GM21786 (cell line): ENCODE data around the gene GLI3.

ENCODE experiments used
- ATAC-seq: cut with Tn5 transposase; IDR thresholded peaks from one replicate; pipeline ENCODE4 v1.9.1; 2021; ENCODE audit not compliant: unreplicated experiment

The GLI3 gene

DNA sequence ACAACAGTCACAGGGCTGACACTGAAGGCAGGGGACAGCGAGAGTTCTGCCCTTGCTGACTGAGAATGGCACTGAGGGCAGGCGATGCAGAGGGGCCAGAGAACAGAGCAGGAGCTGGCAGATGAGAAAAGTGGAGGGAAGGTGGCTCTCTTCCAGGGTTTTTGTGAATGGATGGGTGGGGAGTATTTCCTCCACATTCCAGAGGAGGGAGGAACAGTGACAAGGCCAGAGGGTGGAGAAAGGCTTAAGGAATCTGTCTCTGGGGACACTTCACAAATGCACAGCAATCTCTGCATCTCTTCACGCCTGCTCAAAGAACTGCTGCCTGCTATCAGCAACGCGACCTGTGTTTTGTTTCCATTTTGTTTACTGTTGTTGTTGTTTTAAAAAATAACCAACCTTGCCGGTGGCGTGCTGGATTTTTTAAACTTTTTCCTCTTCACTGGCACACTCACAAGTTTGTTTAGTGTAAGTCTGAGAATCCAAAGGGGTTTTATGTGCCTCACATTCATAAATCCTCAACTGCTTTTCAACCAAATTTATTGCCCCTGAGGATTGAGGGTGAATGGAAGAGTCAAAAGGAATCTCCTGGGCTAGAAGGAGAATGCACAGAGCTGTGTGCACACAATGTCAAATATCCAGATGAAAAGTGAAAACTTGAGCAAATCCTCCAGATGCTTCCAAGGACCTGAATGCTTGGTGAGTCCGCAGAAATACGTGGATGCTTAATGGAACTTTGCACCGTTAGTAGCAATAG is 129.3 kb downstream of the GLI3 start:
- no peak for ATAC-seq

DNA sequence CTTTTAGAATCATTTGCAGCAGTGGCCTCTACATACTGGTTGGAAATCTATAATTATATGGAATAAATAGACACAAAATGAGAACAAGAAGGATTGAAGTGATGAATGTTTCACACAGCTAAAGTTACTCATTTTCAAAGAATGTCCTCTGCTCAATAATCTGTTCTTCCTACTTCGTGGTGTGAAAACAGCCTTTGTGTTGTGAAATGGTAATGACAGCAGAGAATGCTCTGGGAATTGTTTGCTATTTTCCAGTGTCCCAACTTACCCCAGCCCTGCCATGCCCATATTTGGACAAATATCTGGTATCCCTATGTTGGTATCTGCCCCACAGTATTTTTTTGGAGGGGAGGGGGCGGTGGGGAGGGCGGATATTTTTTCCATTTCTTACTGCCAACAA is 130.4 kb downstream of the GLI3 start:
- no peak for ATAC-seq

DNA sequence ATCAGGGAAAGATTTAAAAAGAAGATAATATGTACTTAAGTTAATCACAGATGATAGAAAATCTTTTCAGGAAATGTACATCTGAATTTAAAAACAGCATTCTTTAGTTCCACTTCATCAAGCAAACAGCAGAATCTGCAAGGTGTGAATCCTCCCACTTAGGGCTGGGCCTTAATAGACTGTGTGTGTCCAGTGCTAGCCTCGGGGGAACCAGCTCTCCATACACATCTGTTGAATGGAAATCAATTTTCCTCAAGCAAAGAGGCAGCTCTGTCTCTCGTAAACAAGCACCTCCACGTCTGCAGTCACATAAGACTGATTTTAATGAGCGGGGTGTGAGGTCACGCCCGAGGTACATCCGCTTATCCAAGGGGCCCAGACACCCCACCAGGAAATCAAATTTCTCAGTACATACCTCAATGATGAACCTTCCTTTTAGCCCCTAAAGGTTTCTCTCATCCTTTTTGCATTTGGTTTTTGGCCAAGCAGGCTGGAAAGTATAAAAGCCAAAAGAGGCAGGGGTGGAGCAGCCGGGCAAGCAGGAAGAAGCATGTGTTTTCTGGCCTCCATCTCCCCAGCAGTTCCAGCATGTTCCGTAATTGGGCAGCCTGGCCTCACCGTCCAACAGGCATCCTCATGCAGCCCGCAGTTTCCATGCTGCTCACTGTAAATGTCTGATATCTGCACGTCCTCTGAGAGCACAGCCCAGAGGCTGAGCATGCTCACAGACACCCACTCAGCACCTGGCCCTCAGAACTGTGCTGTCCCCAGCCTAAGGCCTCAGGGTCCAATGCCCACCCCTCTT is 131.3 kb downstream of the GLI3 start:
- no peak for ATAC-seq

DNA sequence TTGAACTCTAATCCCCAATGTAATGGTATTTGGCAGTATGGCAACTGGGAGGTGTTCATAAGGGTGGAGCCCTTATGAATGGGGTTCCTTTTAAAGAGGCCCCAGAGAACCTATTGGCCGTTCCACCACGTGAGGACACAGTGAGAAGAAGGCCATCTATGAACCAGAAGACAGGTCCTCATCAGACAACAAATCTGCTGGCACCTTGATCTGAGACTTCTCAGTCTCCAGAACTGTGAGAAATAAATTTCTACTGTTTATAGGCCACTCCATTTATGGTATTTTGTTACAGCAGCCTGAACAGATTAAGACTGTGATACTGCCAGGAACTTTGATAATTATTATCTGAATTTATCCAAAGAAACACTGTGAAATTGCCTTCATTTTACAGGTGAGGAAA is 132.3 kb downstream of the GLI3 start:
- ATAC-seq = no peak

GRCh38 chr7:42104231-42104630 is 132.8 kb downstream of the GLI3 start:
- ATAC-seq = no peak

DNA sequence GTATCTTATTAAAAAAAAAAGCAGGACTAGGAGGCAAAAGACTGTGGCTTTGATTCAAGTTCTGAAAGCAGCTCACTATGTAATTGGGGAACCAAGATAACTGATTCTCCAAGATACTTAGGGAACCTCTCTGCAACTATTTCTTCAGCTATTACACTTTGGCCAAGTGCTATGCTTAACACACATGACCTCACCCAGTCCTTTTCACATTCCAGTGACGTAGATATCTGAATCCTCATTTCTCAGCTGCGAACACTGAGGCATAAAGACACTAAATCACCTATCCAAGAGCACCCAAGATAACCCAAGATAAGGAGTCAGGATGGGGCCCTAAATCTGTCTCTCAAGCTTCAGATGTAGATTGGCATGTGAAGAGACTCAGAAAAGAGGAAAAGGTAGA is 133.6 kb downstream of the GLI3 start:
- no peak for ATAC-seq

- ATAC-seq = no peak
Observed at GRCh38 chr7:42103020-42103419, 134.0 kb downstream of the GLI3 start.

- no peak for ATAC-seq
Observed at GRCh38 chr7:42102301-42102700, 134.7 kb downstream of the GLI3 start.

DNA sequence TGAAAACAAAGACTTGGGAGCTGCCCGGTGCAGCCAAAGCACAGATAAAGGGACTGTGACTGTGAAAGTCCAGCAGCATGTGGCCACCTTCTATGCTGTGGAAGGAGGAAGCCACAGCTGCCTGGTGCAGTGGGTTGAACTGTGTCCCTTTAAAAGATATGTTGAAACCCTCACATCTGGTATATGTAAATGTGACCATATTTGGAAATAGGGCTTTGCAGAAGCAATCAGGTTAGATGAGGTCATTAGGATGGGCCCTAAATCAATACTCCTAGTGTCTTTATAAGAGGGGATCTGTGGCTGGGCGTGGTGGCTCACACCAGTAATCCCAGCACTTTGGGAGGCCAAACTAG is 136.9 kb downstream of the GLI3 start:
- no peak for ATAC-seq

- ATAC-seq = no peak
Observed at GRCh38 chr7:42099470-42100155, 137.4 kb downstream of the GLI3 start.

DNA sequence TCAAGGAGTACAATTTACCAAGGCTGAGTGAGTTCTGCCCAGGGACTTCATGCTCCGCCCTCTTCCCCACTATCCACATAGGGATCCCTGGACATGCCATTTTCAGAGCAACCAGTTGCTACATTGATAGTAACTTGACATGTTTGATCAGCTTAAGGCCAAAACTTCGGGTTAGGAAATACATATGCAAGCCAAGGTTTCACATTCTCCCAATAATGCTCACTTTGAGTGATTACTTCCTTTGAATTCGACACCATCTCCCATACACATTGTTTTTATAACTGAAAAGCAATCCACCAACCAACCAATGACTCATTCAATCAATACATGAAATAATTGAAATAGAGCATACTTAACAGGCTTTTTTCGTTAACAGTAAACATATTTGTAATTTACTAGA is 137.9 kb downstream of the GLI3 start:
- ATAC-seq = no peak

DNA sequence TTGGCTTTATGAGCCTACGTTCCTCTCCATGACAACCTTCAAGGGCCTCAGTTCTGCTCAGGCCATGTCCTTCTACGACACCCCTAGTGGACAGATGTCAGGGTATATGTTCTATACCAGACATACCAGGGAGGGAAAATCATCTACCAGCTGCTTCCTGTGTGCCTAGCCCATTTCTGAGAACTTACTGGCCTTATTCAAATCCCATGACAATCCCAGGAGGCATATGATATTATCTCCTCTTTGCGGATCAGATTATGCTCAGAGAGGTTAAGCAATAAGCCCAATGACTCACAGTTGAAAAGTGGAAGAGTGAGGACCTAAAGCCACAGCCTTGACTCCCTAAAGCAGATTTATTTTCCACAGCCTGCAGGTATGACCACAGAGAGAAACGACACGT is 139.3 kb downstream of the GLI3 start:
- no peak for ATAC-seq

DNA sequence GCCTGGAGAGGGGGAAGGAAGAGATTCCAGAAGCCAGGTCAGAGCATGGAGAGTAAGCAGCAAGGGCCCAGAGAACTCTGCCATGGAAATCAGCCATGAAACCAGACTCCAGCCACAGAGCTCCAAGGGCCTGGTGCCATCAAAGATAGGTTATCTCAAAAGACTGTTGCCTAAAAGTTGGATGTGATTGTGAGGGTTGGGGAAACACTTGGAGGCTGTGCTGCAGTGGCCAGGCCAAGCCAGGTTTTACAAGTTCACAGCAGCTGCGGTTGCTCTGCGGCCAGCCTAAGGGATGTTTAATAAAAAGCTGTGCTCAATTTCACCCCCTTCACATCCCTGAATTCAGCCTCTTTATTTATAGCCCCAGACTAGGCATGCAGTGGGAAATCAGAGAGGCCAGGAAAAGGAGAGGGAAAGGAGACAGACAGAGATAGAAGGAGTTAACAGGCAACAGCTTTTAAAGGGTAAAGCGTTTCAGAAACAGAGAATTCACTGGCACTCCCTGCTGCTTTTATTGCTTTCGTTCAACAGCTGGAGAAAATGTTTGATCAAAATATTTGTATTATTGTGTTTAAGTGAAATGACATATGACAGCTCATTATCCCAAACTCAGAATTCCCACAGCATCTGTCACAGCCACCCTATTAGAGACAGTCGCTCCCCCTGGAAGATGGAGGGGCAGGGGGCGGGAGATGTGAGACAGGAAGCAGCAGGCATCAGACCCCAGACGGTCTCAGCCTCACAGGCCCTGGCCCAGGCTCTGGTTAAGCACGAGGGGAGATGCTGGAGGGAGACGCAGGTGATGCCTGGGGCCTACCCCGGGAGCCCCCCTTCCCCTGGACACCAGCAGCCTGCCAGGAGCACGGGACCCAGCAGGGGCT is 140.1 kb downstream of the GLI3 start:
- ATAC-seq = no peak

GRCh38 chr7:42096268-42096667 is 140.7 kb downstream of the GLI3 start:
- ATAC-seq = no peak

- no peak for ATAC-seq
Observed at GRCh38 chr7:42095791-42096190, 141.2 kb downstream of the GLI3 start.

- ATAC-seq = no peak
Observed at GRCh38 chr7:42093349-42093905, 143.6 kb downstream of the GLI3 start.

- ATAC-seq = no peak
Observed at GRCh38 chr7:42091461-42092291, 145.3 kb downstream of the GLI3 start.

DNA sequence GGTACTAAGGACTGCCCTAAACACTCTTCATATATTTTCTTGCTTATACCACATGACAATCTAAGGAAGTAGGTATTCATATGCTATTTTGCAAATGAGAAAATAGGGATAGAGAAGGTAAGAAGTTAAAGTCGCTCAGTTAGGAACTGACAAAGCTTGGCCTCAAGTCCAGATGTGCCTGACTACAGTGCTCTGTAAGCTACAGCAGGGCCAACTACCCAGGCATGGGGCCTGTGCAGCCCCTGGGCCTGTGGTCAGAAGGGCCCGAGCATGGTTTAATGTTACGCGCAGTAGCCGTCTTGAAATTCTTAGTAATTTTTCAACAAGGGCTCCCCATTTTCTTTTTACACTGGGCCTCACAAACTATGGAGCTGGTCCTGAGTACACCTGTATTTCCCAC is 146.2 kb downstream of the GLI3 start:
- ATAC-seq = no peak

GRCh38 chr7:42090056-42090455 is 147.0 kb downstream of the GLI3 start:
- no peak for ATAC-seq

DNA sequence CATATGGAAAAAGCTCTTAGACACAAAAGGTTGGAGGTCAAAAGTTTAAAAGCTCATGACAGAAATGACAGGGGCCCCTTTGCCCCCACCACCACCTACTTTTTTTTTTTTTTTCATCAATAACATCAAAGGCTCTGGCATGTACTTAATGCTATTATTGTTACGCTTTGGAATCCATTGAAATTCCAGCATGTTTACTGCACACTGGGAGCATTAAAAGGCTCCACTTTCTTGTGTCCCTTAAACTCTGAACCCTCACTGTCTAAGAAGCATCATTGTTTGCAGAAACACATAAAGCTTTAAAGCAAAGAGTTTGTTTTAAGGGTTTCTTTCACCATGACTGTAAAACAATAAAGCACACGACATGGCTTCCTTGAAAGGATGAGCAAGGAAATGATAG is 149.4 kb downstream of the GLI3 start:
- ATAC-seq = no peak
